ENCODE data around the gene C10orf53. TPM values are rescaled to one million over a fixed set of nuclear protein-coding genes. Genes with fewer than 3 reads are reported as not detected.

The C10orf53 gene
- total RNA-seq, 2 experiments from 2014 or later = not detected

- Histone ChIP-seq H3K9me3 (ENCODE audit: control insufficient read depth in 1 of 2, insufficient read depth in 1 of 2, low read length in 2 of 2) (peaks cover under 1 to 5% of the 10 kb centered on the region in 2 experiments), H3K4me1 (ENCODE audit: insufficient read depth, low read length) (peaks cover 4% of the 10 kb centered on the region), H3K27me3 (ENCODE audit: control insufficient read depth in 1 of 2, insufficient read depth in 2 of 2, low read length in 2 of 2) (peaks cover 2 to 4% of the 10 kb centered on the region in 2 experiments), H3K4me3 (ENCODE audit: low read length) (no peak overlapping the region), H3K36me3 (ENCODE audit: insufficient read depth, low read length) (no peaks in the 10 kb centered on the region), H3K27ac (ENCODE audit: low read depth in 1 of 2, low read length in 2 of 2) (no peak overlapping the region)
- no peak overlapping the region for H3K27ac Mint-ChIP-seq
- CTCF ChIA-PET = no interaction called here
- H3K9me3 Mint-ChIP-seq = peaks cover 5% of the 10 kb centered on the region
- no peaks in the 10 kb centered on the region for H3K4me1 Mint-ChIP-seq (ENCODE audit: low read depth)
- intact Hi-C loops (cut with DNase I, micrococcal nuclease) = no loop called here
- ATAC-seq (ENCODE audit: poor library complexity) (no peak), DNase-seq (no peak)
- peaks cover 20% of the 10 kb centered on the region for H3K27me3 Mint-ChIP-seq
- H3K36me3 Mint-ChIP-seq (ENCODE audit: low read depth) = no peaks in the 10 kb centered on the region
- POLR2A ChIA-PET = no interaction called here
- TF ChIP-seq CTCF (IDR thresholded peaks at IDR 0.05) = no peak
- H3K4me3 Mint-ChIP-seq = no peak overlapping the region
Observed at GRCh38 chr10:49653273-49653929, 26.1 kb upstream of the C10orf53 start.

- no peak for TF ChIP-seq CTCF (IDR thresholded peaks at IDR 0.05)
- ATAC-seq (ENCODE audit: poor library complexity) = no peak
- H3K4me1 Mint-ChIP-seq (ENCODE audit: low read depth) = no peaks in the 10 kb centered on the region
- Histone ChIP-seq H3K9me3 (ENCODE audit: control insufficient read depth in 1 of 2, insufficient read depth in 1 of 2, low read length in 2 of 2) (peaks cover 5 to 8% of the 10 kb centered on the region in 2 experiments), H3K27me3 (ENCODE audit: control insufficient read depth in 1 of 2, insufficient read depth in 2 of 2, low read length in 2 of 2) (peaks cover 2 to 4% of the 10 kb centered on the region in 2 experiments), H3K36me3 (ENCODE audit: insufficient read depth, low read length) (no peaks in the 10 kb centered on the region), H3K4me3 (ENCODE audit: low read length) (no peak overlapping the region), H3K27ac (ENCODE audit: low read depth in 1 of 2, low read length in 2 of 2) (no peak overlapping the region), H3K4me1 (ENCODE audit: insufficient read depth, low read length) (peaks cover 4% of the 10 kb centered on the region)
- H3K36me3 Mint-ChIP-seq (ENCODE audit: low read depth) = no peaks in the 10 kb centered on the region
- H3K4me3 Mint-ChIP-seq = no peak overlapping the region
- H3K9me3 Mint-ChIP-seq = peaks cover 11% of the 10 kb centered on the region
- no peak for DNase-seq
- CTCF ChIA-PET = no interaction called here
- POLR2A ChIA-PET = no interaction called here
- intact Hi-C loops (cut with DNase I, micrococcal nuclease) = no loop called here
- H3K27me3 Mint-ChIP-seq = peaks cover 20% of the 10 kb centered on the region
- no peak overlapping the region for H3K27ac Mint-ChIP-seq
Observed at GRCh38 chr10:49654036-49654693, 25.3 kb upstream of the C10orf53 start.

GRCh38 chr10:49655099-49655498, 24.4 kb upstream of the C10orf53 start:
- peaks cover 13% of the 10 kb centered on the region for H3K9me3 Mint-ChIP-seq
- H3K4me1 Mint-ChIP-seq (ENCODE audit: low read depth) = no peaks in the 10 kb centered on the region
- no peak overlapping the region for H3K27ac ChIP-seq (ENCODE audit: low read depth in 1 of 2, low read length in 2 of 2)
- ATAC-seq (ENCODE audit: poor library complexity) = no peak
- no peak overlapping the region for H3K4me3 ChIP-seq (ENCODE audit: low read length)
- H3K36me3 ChIP-seq (ENCODE audit: insufficient read depth, low read length) = no peaks in the 10 kb centered on the region
- H3K4me1 ChIP-seq (ENCODE audit: insufficient read depth, low read length) = no peaks in the 10 kb centered on the region
- ChIA-PET POLR2A (no interaction called here), CTCF (no interaction called here)
- no peak for TF ChIP-seq CTCF (IDR thresholded peaks at IDR 0.05)
- peaks cover 5 to 17% of the 10 kb centered on the region in 2 experiments for H3K9me3 ChIP-seq (ENCODE audit: control insufficient read depth in 1 of 2, insufficient read depth in 1 of 2, low read length in 2 of 2)
- no peak overlapping the region for H3K27ac Mint-ChIP-seq
- H3K27me3 Mint-ChIP-seq = peaks cover 20% of the 10 kb centered on the region
- intact Hi-C loops (cut with DNase I, micrococcal nuclease) = no loop called here
- no peaks in the 10 kb centered on the region for H3K36me3 Mint-ChIP-seq (ENCODE audit: low read depth)
- no peak overlapping the region for H3K4me3 Mint-ChIP-seq
- peaks cover 2 to 4% of the 10 kb centered on the region in 2 experiments for H3K27me3 ChIP-seq (ENCODE audit: control insufficient read depth in 1 of 2, insufficient read depth in 2 of 2, low read length in 2 of 2)
- no peak for DNase-seq
